GM12801 (cell line): ENCODE measurements around the gene PFDN2.

Experiments
- TF ChIP-seq, protein P1 (sequence below): IDR thresholded peaks from one replicate; pipeline ENCODE4 v1.5.1; 2011; ENCODE audit warnings: control low read depth; ENCODE audit not compliant: insufficient read length; ENCODE audit errors: extremely low read depth

The PFDN2 gene

DNA sequence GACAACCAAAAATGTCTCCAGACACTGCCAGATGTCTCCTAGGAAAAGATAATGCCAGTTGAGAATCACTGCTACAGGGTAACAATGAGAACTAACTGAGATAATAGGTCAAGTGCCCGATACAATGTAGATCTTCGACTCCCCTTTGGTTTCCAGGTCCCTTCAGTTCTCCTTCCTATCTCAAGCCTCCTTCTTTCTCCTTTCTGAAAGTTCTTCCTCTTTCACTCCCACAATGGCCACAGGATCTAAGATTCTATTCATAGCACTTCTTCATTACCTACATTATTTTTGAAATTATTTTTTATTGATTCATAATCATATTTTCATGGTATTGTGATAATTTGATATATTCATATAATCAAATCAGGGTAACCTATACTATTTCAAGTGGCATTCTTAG is 6.3 kb downstream of the PFDN2 start:
- TF ChIP-seq, protein P1, sequence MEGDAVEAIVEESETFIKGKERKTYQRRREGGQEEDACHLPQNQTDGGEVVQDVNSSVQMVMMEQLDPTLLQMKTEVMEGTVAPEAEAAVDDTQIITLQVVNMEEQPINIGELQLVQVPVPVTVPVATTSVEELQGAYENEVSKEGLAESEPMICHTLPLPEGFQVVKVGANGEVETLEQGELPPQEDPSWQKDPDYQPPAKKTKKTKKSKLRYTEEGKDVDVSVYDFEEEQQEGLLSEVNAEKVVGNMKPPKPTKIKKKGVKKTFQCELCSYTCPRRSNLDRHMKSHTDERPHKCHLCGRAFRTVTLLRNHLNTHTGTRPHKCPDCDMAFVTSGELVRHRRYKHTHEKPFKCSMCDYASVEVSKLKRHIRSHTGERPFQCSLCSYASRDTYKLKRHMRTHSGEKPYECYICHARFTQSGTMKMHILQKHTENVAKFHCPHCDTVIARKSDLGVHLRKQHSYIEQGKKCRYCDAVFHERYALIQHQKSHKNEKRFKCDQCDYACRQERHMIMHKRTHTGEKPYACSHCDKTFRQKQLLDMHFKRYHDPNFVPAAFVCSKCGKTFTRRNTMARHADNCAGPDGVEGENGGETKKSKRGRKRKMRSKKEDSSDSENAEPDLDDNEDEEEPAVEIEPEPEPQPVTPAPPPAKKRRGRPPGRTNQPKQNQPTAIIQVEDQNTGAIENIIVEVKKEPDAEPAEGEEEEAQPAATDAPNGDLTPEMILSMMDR, result no peak

- TF ChIP-seq, protein P1, result no peak
Observed at GRCh38 chr1:161111117-161111516, 6.7 kb downstream of the PFDN2 start.

- TF ChIP-seq, protein P1, result no peak
Observed at GRCh38 chr1:161106431-161106830, 11.4 kb downstream of the PFDN2 start.

- TF ChIP-seq, protein P1, result no peak
Observed at GRCh38 chr1:161100556-161100955, 17.3 kb downstream of the PFDN2 start.

- TF ChIP-seq, protein P1, result no peak
Observed at GRCh38 chr1:161099090-161099802, 18.6 kb downstream of the PFDN2 start.

DNA sequence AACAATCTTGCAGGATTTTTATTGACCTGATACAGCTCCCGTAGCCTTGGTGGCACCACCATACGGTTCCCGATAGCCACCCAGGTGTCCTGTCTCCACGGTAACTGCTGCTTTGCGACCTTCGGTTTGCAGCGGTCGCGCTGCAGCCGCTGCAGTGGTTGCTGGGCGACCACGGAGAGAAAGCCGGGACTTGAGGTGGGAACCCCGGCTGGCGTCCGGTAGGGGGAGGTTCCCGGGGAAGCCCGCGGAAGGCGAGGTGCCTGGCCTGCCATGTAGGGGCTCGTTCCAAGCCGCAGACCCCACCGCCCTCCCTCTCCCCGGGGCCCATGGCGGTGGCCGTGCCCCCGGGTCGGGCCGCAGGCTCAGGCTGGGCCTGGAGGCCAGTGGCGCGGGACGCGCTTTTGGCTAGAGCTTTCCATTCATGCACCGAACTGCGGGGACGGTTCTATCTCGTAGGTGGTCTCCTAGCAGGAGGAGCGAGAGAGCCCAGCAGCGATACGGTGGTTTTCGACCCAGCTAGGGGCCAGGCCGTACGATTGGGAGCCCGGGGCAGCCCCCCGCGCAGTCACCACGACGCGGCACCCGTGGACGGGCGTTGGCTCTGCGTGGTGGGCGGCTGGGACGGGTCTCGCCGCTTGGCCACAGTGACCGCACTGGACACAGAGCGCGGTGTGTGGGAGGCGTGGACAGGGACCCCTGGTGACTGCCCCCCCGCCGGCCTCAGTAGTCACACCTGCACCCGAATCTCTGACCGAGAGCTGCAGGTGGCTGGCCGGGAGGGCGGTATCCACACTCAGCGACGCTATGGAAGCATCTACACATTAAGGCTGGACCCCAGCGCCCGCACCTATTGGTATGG is 19.4 kb downstream of the PFDN2 start, which contains the start of gene KLHDC9:
Gene KLHDC9, plus strand, starts transcription at position 152 of the 859 bp plus-strand sequence. Its CDS starts 175 bp downstream, at position 327.
- TF ChIP-seq, protein P1, result no peak

- TF ChIP-seq, protein P1, result no peak
Observed at GRCh38 chr1:161096530-161096929, 21.3 kb downstream of the PFDN2 start.
